ENCODE measurements around the gene BRD8.

BRD8 gene

DNA sequence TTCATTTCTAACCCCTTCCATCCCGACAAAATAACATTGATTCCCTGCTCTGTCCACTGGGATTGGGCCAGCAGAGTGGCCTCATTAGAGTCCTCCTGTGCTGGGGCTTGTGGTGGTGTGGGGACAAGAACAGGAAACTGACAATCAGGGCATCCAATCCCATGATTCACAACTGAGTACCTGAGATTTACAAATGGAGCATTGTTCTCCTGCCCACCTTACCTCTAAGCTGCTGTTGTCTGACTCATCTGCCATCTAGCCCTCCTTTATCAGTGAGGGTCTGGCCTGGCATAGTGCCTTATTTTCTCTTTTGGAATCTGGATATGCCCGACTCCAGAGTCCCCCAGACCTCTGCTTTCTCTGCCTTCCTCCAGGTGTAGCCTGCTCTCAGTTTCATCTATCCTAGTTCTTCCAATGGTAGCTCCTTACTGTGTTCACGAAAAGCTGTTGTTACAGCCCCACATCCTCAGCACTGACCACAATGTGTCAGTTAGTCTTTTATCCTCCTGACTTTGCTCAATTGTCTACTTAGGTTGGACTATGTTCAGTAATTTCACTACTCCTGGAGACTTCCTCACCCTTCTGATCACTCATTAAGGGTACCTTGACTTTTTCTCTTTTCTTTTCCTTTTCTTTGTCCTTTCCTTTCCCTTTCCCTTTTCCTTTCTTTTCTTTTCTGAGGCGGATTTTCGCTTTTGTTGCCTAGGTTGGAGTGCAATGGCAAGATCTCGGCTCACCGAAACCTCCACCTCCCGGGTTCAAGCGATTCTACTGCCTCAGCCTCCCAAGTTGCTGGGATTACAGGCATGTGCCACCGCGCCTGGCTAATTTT, 81.2 kb downstream of the BRD8 start:
- no peak for DNase-seq

DNA sequence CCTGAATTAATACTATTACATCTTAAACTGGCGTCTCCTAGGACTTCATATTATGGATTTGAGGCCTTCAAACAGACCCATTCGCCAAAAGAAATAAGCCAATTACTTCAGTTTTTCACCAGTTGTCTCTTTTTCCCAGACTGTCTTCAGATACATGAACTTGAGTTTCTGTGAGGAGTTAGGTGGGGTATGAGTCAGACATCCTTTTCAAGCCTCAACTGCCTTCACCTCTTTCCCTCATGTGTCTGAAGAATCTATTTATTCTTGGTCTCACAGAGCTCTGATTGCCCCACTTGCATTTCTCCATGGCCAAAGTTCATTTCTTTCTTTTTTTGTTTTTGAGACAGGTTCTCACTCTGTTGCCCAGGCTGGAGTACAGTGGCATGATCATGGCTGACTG, 82.1 kb downstream of the BRD8 start:
- DNase-seq, result no peak

DNA sequence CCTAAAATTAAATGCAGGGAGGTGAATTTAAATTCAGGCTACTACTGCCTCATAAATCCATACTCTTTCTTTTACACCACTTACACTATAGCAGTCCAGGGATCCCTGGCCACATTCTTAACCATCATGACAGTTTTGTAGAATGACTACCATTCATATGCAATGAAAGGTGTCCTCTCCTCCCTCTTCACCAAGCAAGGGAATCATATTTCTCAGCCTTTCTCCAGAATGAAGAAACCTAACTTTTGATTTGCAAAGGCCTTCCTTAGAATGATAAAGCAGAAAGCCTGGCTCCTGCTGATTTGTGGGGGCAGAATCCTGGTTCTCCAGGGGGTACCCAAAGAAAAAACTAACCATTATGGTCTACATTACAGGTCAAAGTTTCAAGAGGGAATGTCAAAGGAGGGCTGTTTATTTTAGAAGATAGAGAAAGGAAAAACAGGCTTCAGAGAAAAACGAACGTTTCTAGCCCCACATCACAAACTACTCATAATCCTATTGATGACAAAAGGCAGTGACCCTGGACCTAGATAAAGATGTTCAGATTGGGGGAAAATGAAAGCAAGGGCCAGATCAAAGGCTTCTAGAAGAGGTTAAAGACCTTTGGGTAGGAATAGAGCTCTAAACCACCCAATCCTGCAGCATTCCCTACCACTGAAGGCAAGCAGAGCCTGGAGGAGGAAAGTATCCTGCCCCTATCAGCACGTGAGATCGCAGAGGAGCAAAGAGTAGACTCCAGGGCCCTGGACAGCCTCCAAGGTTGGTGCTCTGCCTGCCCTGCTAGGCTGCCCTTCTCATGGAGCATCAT, 83.1 kb downstream of the BRD8 start:
- DNase-seq, result no peak

DNA sequence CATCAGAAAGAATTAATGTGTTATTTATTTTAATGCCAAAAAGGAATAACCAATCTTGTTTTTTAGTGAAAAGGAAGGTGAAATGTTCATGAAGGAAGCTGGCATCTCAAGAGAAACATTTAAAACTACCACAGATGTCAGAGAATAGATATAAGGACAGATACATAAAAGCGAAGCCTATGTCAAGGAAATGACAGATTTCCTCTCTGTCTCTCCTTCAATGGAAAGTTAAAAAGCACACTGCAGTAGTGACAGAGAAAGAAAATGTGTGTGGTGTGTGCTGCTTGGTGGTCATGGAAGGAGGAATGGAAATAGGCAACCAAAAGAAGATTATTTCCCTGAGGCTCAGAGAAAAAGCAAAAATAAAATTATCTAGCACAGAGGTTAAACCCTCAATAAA, 85.4 kb downstream of the BRD8 start:
- no peak for DNase-seq

DNA sequence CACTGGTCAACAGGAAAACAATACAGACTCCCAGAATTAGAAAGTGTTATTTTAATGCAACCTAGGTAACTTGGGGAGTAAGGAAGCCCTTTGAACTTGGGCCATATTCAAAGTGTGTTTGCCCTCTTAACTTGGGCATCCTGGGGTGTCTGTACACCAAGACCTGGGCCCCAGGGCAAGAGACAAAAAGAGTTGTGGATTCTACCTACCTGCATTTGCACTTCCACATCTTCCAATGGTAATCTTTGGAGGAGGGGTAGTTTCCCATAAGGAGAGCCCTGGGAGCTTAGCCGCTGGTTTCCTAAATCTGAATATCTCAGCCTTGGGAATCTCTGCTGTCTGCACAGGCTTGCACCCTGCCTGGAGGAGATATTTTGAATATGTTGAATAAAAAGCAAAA, 86.1 kb downstream of the BRD8 start:
- DNase-seq, result no peak

DNA sequence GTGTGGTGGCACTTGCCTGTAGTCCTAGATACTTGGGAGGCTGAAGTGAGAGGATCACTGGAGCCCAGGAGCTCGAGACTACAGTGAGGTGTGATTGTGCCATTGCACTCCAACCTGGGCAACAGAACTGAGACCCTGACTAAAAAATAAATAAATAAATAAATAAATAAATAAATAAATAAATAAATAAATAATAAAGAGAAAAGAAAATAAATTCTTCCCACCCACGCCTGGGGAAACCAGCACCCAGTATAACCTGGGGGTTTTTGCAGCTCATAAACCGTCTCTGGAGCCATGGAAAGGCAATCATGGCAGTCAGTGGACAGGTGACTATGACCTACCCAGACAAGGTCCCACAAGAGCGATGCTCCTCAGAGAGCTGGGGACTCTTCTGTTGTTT, 86.7 kb downstream of the BRD8 start:
- DNase-seq, result no peak
